Pons (tissue), 1 donor: ENCODE results near the gene TMCO2.
"Not testable (repeated sequence)": the region's sequence is repeated elsewhere in the genome, so short reads cannot be mapped to it uniquely, and the experiment has no call there.

Experiments used
- DNase-seq: peaks from one replicate; pipeline ENCODE4 v3.0.0-alpha.2; 2016; ENCODE audit warnings: low spot score

TMCO2 gene

GRCh38 chr1:40247655-40248054 is at the start of gene TMCO2:
TSS of gene TMCO2 (plus strand) at chr1:40247937. CDS start at chr1:40247994, 57 bp downstream.
- DNase-seq, result no peak

GRCh38 chr1:40199126-40199525 is 48.6 kb upstream of the TMCO2 start:
- no peak for DNase-seq

DNA sequence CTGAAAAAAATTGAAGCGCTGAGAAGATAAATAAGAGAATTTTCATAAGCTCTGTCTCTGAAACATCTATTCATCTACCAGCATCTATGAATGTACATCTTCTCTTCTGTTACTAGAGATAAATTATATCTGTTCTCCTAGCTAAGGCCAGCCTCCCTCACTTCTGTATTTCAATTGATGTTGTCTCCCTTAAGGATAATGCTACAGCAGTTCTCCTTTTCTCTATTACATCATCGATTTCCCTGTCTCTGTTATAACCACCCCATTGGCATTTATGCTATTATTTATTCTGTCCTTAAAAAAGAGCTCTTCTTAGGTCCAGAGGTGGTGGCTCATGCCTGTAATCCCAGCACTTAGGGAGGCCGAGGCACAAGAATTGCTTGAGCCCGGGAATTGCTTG is 42.9 kb upstream of the TMCO2 start:
- no peak for DNase-seq

DNA sequence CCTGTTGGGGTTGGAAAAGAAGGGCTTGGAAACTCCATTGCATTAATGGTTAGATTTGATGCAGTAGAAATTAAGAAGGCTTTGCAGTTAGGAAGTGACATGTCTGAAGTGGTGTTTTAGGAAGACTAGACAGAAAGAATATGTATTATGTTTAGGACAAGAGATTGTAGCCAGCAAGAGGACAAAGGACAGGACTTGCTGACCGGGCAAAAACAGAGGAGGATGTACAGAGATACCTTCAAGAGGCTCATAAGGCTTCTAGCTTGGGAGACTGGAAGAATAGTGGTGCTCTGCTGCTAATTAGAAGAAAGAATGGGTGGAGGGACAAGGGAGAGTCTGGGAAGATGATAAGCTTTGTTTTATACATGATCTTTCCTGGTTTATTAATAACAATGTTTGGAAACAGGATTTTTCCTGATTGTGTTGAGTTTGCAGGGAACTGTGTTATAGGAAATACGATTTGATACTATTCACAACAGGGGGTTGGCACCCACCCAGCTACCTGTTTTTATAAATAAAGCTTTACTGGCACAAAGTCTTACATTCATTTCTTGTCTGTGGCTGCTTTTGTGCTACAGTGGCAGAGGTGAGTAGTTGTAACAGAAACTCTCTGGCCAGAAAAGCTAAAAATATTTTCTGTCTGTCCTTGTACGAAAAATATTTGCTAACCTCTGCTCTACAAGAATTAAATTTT is 37.1 kb upstream of the TMCO2 start:
- DNase-seq, result no peak

GRCh38 chr1:40218333-40218732 is 29.4 kb upstream of the TMCO2 start:
- no peak for DNase-seq

- DNase-seq, result not testable (repeated sequence)
Measured at GRCh38 chr1:40221471-40221905, 26.2 kb upstream of the TMCO2 start.

- DNase-seq, result no peak
Measured at GRCh38 chr1:40221977-40222772, 25.6 kb upstream of the TMCO2 start.

GRCh38 chr1:40224040-40224439 is 23.7 kb upstream of the TMCO2 start:
- no peak for DNase-seq

DNA sequence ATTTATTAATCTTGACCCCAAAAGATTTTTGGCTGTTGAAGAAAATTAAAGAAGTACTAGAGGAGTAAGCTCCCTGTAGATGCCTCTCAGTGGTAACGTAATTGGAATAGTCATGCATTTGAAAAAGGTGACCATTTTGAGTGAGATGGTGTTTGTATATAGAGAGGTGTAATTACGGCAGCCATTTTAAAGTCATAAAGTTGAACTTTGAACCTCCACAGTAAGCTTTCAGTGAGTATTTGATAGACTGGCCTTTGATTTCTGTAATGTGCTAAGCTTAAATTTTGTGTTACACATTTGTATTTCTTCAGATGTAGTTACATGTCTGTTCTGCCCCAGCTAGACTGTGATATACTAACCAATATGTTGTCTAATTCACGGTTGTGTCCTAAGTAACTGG is 21.5 kb upstream of the TMCO2 start:
- DNase-seq, result no peak

GRCh38 chr1:40232444-40232843 is 15.3 kb upstream of the TMCO2 start:
- DNase-seq, result no peak

DNA sequence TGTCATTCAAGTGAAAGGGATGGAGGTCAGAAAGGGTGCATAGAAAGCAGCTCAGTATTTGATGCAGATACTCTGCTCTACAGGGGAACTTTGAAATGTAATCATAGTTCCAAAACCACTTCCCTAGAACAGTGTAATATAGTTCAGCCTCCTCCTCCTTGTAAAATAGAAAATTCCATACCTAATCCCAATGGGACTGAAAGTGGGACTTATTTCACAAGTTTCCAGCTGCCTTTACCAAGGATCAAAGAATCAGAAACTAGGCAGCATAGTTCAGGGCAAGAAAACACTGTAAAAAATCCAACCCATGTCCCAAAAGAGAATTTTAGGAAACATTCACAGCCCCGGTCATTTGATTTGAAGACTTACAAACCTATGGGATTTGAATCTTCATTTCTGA is 8.1 kb upstream of the TMCO2 start:
- no peak for DNase-seq

DNA sequence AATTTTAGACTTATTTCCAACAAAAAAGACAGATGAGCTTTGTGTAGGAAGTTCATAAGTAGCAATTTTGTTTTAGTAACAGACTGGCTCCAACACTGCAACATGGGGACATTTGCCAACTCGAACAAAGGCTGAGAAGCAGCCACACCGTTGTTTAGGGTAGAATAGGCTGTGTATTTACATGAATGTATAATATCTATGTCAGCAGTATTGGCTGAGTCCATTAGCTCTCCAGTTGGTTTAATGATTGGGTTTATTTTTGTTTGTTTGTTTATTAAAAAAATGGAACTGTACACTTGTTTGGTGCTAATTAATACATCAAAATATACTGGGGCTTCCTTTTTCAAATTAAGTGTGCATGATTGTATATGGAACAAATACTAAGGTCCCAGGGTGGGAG is 7.3 kb upstream of the TMCO2 start:
- DNase-seq, result no peak

- DNase-seq, result no peak
Measured at GRCh38 chr1:40241362-40241761, 6.4 kb upstream of the TMCO2 start.

- DNase-seq, result no peak
Measured at GRCh38 chr1:40243351-40243750, 4.4 kb upstream of the TMCO2 start.

- no peak for DNase-seq
Measured at GRCh38 chr1:40244138-40244744, 3.5 kb upstream of the TMCO2 start.

- DNase-seq, result no peak
Measured at GRCh38 chr1:40245686-40246085, 2.1 kb upstream of the TMCO2 start.

DNA sequence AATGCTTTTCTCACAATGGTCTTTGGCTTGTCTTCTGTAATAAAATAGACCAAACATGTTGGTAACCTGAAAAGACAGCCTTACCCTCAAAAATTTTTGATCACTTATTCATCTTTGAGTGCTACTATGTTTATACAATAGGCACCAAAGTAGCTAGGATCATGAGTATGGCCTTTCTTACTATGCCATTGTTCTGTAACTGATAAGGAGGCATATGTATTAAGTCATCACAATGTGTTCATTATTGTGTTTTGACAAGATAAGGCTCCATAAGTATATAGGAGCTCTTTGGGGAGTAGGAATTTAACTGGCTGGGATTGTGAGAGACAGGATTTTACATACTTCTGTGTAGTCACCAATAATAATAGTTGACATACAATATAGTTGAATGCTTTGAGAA is 675 bp downstream of the TMCO2 start:
- DNase-seq, result no peak

DNA sequence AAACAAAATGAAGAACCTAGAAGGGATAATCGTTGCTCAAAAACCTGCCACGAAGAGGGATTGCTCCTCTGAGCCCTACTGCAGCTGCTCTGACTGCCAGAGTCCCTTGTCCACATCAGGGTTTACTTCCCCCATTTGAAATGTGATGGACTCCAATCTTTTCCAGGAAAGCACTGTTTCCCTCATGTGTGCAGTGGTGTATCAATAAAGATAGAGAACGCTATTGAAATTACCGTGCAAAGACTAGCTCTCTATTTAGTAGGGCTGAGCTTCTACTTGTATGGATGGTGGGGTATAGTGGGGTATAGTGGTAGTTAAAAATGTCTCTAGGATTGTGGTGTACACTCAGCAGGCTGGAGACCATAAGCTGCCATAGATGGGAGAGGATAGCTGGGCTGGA is 3.7 kb downstream of the TMCO2 start:
- DNase-seq, result no peak

GRCh38 chr1:40252601-40253000 is 4.9 kb downstream of the TMCO2 start:
- DNase-seq, result no peak

GRCh38 chr1:40255231-40255630 is 7.5 kb downstream of the TMCO2 start:
- DNase-seq, result no peak

GRCh38 chr1:40256401-40257084 is 8.8 kb downstream of the TMCO2 start:
- peak; percentile 15 for DNase-seq

- no peak for DNase-seq
Measured at GRCh38 chr1:40257313-40257687, 9.6 kb downstream of the TMCO2 start.
